H9 (cell line): ENCODE measurements around the gene KRTAP10-6. TPM values are rescaled to one million over a fixed set of nuclear protein-coding genes. Genes with fewer than 3 reads are reported as not detected.
A peak's percentile ranks its signal among the peaks of the same experiment; 100 is the strongest.

ENCODE experiments used
- DNase-seq: peaks from one replicate; pipeline ENCODE4 v3.0.0-alpha.2; 2017
- H2AFZ ChIP-seq: one replicate; pipeline ENCODE4 v1.6.1; 2013; ENCODE audit warnings: mild to moderate bottlenecking, low read length, control low read depth, moderate library complexity
- H2AK5ac ChIP-seq: 2 replicates; pipeline ENCODE4 v1.6.1; 2013; ENCODE audit warnings: low read length, control low read depth, mixed read lengths; ENCODE audit not compliant: insufficient read length
- H2BK120ac ChIP-seq: one replicate; pipeline ENCODE4 v1.6.1; 2013; ENCODE audit warnings: low read depth, mild to moderate bottlenecking, low read length, control low read depth, inconsistent platforms; ENCODE audit not compliant: poor library complexity, severe bottlenecking
- H2BK12ac ChIP-seq: 2 replicates; pipeline ENCODE4 v1.6.1; 2013; ENCODE audit warnings: low read length, control low read depth, mixed read lengths, low read depth; ENCODE audit not compliant: insufficient read length
- H2BK15ac ChIP-seq: 2 replicates; pipeline ENCODE4 v1.6.1; 2013; ENCODE audit warnings: low read depth, low read length, control low read depth
- H2BK20ac ChIP-seq: one replicate; pipeline ENCODE4 v1.6.1; 2013; ENCODE audit warnings: low read depth, mild to moderate bottlenecking, low read length, control low read depth, inconsistent platforms; ENCODE audit not compliant: poor library complexity, severe bottlenecking
- H2BK5ac ChIP-seq: 2 replicates; pipeline ENCODE4 v1.6.1; 2013; ENCODE audit warnings: low read length, control low read depth, mixed read lengths; ENCODE audit not compliant: insufficient read length
- H3K14ac ChIP-seq: 2 replicates; pipeline ENCODE4 v1.6.1; 2013; ENCODE audit warnings: low read length, control low read depth; ENCODE audit not compliant: insufficient read depth
- H3K18ac ChIP-seq: 2 replicates; pipeline ENCODE4 v1.6.1; 2013; ENCODE audit warnings: low read depth, mild to moderate bottlenecking, mixed read lengths, low read length, control low read depth; ENCODE audit not compliant: insufficient read length
- H3K23ac ChIP-seq: 2 replicates; pipeline ENCODE4 v1.6.1; 2013; ENCODE audit warnings: low read length, control low read depth, mixed read lengths, low read depth; ENCODE audit not compliant: insufficient read length
- H3K23me2 ChIP-seq: 2 replicates; pipeline ENCODE4 v1.6.1; 2013; ENCODE audit warnings: low read depth, mild to moderate bottlenecking, mixed read lengths, low read length, control low read depth; ENCODE audit not compliant: insufficient read length, poor library complexity, severe bottlenecking
- H3K27ac ChIP-seq: 2 replicates; pipeline ENCODE4 v1.5.1; 2013; ENCODE audit warnings: low read length, control low read depth, mixed read lengths, low read depth; ENCODE audit not compliant: insufficient read length
- H3K27me3 ChIP-seq: 2 replicates; pipeline ENCODE4 v1.6.1; 2013; ENCODE audit warnings: low read length, control low read depth, inconsistent platforms; ENCODE audit not compliant: insufficient read depth
- H3K4ac ChIP-seq: 2 replicates; pipeline ENCODE4 v1.6.1; 2013; ENCODE audit warnings: low read depth, mild to moderate bottlenecking, control low read depth, inconsistent platforms, low read length, moderate library complexity
- H3K4me1 ChIP-seq: 2 replicates; pipeline ENCODE4 v1.6.1; 2013; ENCODE audit warnings: low read length, control low read depth, inconsistent platforms; ENCODE audit not compliant: insufficient read depth
- H3K4me2 ChIP-seq: 2 replicates; pipeline ENCODE4 v1.6.1; 2013; ENCODE audit warnings: low read length, control low read depth, mixed read lengths; ENCODE audit not compliant: insufficient read length, insufficient read depth
- H3K56ac ChIP-seq: 2 replicates; pipeline ENCODE4 v1.6.1; 2013; ENCODE audit warnings: low read depth, mild to moderate bottlenecking, mixed read lengths, low read length, control low read depth; ENCODE audit not compliant: insufficient read length
- H3K79me1 ChIP-seq: 2 replicates; pipeline ENCODE4 v1.6.1; 2013; ENCODE audit warnings: low read depth, mild to moderate bottlenecking, moderate library complexity, low read length, control low read depth, inconsistent platforms; ENCODE audit not compliant: insufficient read depth, poor library complexity, severe bottlenecking
- H3K79me2 ChIP-seq: 2 replicates; pipeline ENCODE4 v1.6.1; 2013; ENCODE audit warnings: low read length, control low read depth, inconsistent platforms; ENCODE audit not compliant: insufficient read depth
- H3K9ac ChIP-seq: 2 replicates; pipeline ENCODE4 v1.6.1; 2013; ENCODE audit warnings: low read length, control low read depth, mixed read lengths; ENCODE audit not compliant: insufficient read length; ENCODE audit errors: extremely low read depth
- H3K9me3 ChIP-seq: one replicate; pipeline ENCODE4 v1.6.1; 2013; ENCODE audit warnings: low read depth, low read length, inconsistent platforms; ENCODE audit not compliant: control insufficient read depth
- H3T11ph ChIP-seq: one replicate; pipeline ENCODE4 v1.6.1; 2013; ENCODE audit warnings: mild to moderate bottlenecking, low read length, control low read depth, inconsistent platforms
- H4K20me1 ChIP-seq: one replicate; pipeline ENCODE4 v1.6.1; 2013; ENCODE audit not compliant: control insufficient read depth, insufficient read length, insufficient read depth
- H4K5ac ChIP-seq: 2 replicates; pipeline ENCODE4 v1.6.1; 2013; ENCODE audit warnings: low read depth, mild to moderate bottlenecking, mixed read lengths, low read length, control low read depth; ENCODE audit not compliant: insufficient read length
- H4K8ac ChIP-seq: replicated peaks from 2 replicates; pipeline ENCODE4 v1.6.1; 2013; ENCODE audit warnings: low read length, control low read depth, mixed read lengths, low read depth; ENCODE audit not compliant: insufficient read length
- H4K91ac ChIP-seq: 2 replicates; pipeline ENCODE4 v1.6.1; 2013; ENCODE audit warnings: low read depth, mild to moderate bottlenecking, moderate library complexity, mixed read lengths, low read length, control low read depth; ENCODE audit not compliant: insufficient read length
- H3K27ac Mint-ChIP-seq, 3 experiments: 2 replicates in 2 of 3; 3 replicates in 1 of 3; pipeline ENCODE4 v1.8.0; 2020 to 2021; ENCODE audit warnings: mixed read lengths in 3 of 3, mild to moderate bottlenecking in 1 of 3, moderate library complexity in 1 of 3
- H3K27me3 Mint-ChIP-seq: 2 replicates; pipeline ENCODE4 v1.8.0; 2021; ENCODE audit warnings: low read depth, mild to moderate bottlenecking, moderate library complexity, mixed read lengths
- H3K36me3 Mint-ChIP-seq, 3 experiments: 2 replicates in 2 of 3; 3 replicates in 1 of 3; pipeline ENCODE4 v1.8.0; 2020 to 2021; ENCODE audit warnings: low read depth in 3 of 3, mixed read lengths in 3 of 3; ENCODE audit not compliant: insufficient read depth in 1 of 3
- H3K4me1 Mint-ChIP-seq, 2 experiments: 2 replicates each; pipeline ENCODE4 v1.8.0; 2020; ENCODE audit warnings: mixed read lengths in 2 of 2
- H3K4me3 Mint-ChIP-seq, 2 experiments: 2 replicates in 1 of 2; 3 replicates in 1 of 2; pipeline ENCODE4 v1.8.0; 2020 to 2021; ENCODE audit warnings: mild to moderate bottlenecking in 2 of 2, mixed read lengths in 2 of 2, moderate library complexity in 1 of 2
- H3K9me3 Mint-ChIP-seq, 2 experiments: 2 replicates in 1 of 2; 3 replicates in 1 of 2; pipeline ENCODE4 v1.8.0; 2020; ENCODE audit warnings: mild to moderate bottlenecking in 2 of 2, mixed read lengths in 2 of 2, moderate library complexity in 1 of 2
- CTCF ChIP-seq: fragments of 200-600 bp; sonication (generic); conservative IDR thresholded peaks from 3 replicates; pipeline ENCODE4 v1.8.0; 2021; ENCODE audit warnings: antibody characterized with exemption, mild to moderate bottlenecking
- WGBS: extraction: QIAGEN DNeasy Blood & Tissue Kit; methylation state at CpG from one replicate; pipeline ENCODE4 v1.1.7; 2013; ENCODE audit warnings: missing lambda C conversion rate, low lambda C conversion rate, mixed read lengths; ENCODE audit not compliant: insufficient read length; ENCODE audit errors: extremely low coverage; 5-methylcytosine and 5-hydroxymethylcytosine counted together
- total RNA-seq: library from RNA; stranded (reverse); gene quantifications from 2 replicates; pipeline ENCODE4 v1.2.1, GENCODE V29; 2021

KRTAP10-6 gene
- total RNA-seq, 1 experiment from 2014 or later: not detected

- Histone ChIP-seq H2BK12ac (no peak overlapping the region), H3K9ac (no peak overlapping the region), H3K79me1 (no peaks in the 10 kb centered on the region), H3T11ph (no peak overlapping the region), H3K27me3 (no peaks in the 10 kb centered on the region), H2AFZ (no peak overlapping the region), H4K5ac (no peak overlapping the region), H2BK120ac (no peak overlapping the region), H3K79me2 (no peaks in the 10 kb centered on the region), H3K27ac (no peak overlapping the region), H2BK20ac (no peak overlapping the region), H3K14ac (peak overlapping the region; percentile 9; the same call in 1 of the 2 replicates), H3K9me3 (peaks cover 4% of the 10 kb centered on the region), H2AK5ac (no peak overlapping the region), H3K56ac (no peak overlapping the region), H3K18ac (no peak overlapping the region), H2BK15ac (no peak overlapping the region), H4K91ac (no peak overlapping the region), H2BK5ac (no peak overlapping the region), H3K23ac (no peak overlapping the region), H4K8ac (no peak overlapping the region), H4K20me1 (no peaks in the 10 kb centered on the region), H3K4ac (no peak overlapping the region), H3K4me2 (no peak overlapping the region), H3K4me1 (no peaks in the 10 kb centered on the region), H3K23me2 (no peaks in the 10 kb centered on the region)
- no peak for DNase-seq
- Mint-ChIP-seq H3K4me3 (no peak overlapping the region; a peak in 1 of 5 replicates), H3K4me1 (peaks cover 27% of the 10 kb centered on the region in 2 experiments), H3K27ac (peak overlapping the region in 2 of 3 experiments; percentile 53 to 75; a peak in 4 of 7 replicates), H3K27me3 (peaks cover 2% of the 10 kb centered on the region), H3K9me3 (peaks cover 27 to 33% of the 10 kb centered on the region in 2 experiments), H3K36me3 (peaks cover 5 to 22% (median 18%) of the 10 kb centered on the region in 3 experiments)
- WGBS: no CpG with 5 or more reads among the region's 8 CpGs
- TF ChIP-seq CTCF: 0 out of 3 replicates have a peak, but pooled peaks have one; percentile 22
Observed at GRCh38 chr21:44617071-44617501, 24.8 kb upstream of the KRTAP10-6 start.
